AG09319 (cell line): Measurements from ENCODE around the gene VSTM4.

Experiments used
- DNase-seq: peaks from one replicate; pipeline ENCODE4 v3.0.0-alpha.2; 2010; ENCODE audit warnings: low read depth; ENCODE audit errors: extremely low read depth
- TF ChIP-seq, protein P1 (sequence below): IDR thresholded peaks from 2 replicates; pipeline ENCODE4 v1.5.1; 2011; ENCODE audit warnings: low read depth, mild to moderate bottlenecking, inconsistent platforms, low read length, moderate library complexity

VSTM4 gene

DNA sequence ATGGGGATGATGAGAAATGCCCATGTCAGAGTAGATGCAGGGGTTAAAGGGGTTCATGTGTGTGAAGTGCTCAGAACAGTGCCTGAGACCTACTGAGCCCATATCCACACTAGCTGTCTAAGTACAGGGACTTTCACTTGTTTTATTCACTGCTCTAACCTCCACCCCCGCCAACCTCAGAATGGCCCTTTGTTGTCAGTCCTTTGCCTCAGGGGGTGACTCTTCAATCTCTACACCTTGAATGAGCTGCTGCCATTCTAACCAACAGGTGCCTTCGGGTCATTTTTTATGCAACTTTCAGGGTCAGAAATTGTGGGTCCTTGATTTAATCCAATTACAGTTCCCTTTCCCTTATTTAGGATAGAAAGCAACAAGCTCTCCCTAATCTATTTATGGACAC is 26.2 kb downstream of the VSTM4 start:
- DNase-seq = no peak
- TF ChIP-seq, protein P1, sequence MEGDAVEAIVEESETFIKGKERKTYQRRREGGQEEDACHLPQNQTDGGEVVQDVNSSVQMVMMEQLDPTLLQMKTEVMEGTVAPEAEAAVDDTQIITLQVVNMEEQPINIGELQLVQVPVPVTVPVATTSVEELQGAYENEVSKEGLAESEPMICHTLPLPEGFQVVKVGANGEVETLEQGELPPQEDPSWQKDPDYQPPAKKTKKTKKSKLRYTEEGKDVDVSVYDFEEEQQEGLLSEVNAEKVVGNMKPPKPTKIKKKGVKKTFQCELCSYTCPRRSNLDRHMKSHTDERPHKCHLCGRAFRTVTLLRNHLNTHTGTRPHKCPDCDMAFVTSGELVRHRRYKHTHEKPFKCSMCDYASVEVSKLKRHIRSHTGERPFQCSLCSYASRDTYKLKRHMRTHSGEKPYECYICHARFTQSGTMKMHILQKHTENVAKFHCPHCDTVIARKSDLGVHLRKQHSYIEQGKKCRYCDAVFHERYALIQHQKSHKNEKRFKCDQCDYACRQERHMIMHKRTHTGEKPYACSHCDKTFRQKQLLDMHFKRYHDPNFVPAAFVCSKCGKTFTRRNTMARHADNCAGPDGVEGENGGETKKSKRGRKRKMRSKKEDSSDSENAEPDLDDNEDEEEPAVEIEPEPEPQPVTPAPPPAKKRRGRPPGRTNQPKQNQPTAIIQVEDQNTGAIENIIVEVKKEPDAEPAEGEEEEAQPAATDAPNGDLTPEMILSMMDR = no peak

DNA sequence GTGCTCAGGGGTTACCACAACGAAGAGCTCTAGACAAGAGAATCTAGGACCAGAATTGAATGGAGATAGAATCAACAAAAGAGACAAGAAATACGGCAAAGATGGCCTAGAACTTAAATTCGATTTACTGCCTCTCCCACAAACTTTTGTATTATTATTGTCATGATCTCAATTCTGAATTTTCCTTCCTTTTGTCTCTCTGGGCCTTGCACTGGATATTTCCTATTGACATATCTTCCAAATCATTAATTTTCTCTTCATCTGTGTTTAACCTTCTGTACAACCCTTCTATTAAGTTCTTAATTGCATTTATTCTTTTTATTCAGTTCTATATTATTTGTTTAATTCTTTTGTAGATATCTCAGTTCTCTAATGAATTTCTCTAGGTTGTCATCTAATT is 28.4 kb downstream of the VSTM4 start:
- no peak for DNase-seq
- TF ChIP-seq, protein P1 = no peak

DNA sequence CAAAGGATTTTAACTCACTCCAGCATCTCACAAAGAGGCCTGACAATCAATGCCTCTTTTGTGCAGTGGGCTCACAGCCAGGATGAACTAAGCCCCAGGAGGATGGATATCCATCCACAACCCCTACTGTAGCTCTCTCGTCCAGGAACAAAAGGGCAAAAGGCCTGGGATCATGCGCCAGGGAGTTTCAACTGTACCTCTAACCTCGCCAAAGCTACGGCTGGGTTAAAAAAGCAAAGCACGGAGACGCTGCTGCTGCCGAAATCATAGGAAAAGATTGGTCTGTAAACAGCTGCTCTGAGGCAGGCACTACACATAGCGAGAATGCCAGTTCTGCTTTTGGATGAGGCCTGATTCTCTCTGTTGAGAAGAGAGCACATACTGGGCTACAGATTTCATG is 32.1 kb downstream of the VSTM4 start:
- TF ChIP-seq, protein P1 = no peak
- DNase-seq = no peak

DNA sequence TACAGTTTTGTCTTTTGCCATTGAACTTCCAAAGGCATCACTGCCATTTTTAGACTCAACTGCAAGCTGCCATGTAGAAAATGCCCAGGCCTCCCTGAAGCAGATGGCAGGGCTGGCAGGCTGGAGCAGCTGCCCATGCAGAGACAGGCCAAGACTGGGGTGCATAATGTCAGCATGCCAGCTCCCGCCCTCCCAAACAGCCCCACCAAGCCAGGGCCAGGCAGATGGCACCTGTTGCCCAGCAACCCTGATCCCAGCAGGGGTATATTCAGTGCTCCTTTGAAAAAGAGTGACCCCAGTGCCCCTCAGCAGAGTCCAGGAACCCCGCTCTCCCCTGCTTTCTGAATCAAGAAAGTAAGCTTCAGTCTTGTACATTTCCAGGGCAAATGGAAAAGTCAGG is 32.6 kb downstream of the VSTM4 start:
- DNase-seq = no peak
- TF ChIP-seq, protein P1 = no peak

DNA sequence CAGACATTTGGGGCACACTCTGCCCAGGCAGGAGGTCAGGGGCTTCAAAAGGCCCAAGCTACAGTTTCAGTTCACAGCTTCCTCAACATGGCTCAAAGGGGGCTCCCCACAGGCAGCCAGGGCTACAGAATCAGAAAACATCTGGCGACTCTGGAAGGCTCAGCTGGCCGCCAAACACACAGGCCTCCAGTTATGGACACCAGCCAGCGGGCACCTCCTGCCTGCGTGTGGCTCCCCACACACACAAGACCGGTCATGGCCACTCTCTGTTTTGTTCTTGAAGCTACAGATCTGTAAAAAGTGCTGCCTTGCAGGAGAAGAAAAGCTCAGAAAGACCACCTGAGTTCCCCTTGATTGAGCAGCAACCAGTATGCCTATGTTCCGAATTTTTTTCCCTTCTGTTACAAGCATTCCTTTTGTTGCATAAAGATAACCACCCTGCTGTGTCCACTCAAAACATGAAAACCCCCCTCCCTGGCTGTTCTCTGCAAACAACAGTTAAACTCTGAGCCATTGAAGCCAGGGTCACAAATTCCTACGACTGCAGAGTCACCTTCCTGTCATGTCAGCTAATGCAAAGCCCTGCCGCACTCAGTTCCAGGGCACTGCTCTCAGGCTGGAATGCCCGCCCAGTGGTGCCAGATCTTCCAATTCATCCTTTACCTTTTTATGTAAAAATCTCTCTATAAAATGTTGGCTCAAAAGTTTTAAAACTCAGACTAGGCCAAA is 33.6 kb downstream of the VSTM4 start:
- TF ChIP-seq, protein P1 = no peak
- DNase-seq = no peak

DNA sequence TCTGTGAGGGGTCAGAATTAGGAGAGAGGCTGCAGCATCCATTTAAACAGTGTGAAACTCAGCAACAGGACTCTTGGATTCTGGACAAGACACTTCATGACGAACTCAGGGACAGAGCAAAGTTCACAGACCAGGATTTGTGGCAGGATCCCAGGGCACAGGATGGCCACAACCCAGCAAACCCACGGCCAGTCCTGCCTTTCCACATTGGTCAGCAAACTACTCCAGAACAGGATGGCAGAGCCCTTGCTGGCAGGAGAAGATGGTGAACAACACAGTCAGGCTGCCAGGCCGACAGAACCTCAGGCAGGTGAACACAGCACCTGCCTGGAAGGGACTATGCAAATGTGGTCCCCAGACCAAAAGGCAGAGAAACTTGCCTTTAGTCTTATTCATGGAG is 34.4 kb downstream of the VSTM4 start:
- no peak for DNase-seq
- TF ChIP-seq, protein P1 = no peak

DNA sequence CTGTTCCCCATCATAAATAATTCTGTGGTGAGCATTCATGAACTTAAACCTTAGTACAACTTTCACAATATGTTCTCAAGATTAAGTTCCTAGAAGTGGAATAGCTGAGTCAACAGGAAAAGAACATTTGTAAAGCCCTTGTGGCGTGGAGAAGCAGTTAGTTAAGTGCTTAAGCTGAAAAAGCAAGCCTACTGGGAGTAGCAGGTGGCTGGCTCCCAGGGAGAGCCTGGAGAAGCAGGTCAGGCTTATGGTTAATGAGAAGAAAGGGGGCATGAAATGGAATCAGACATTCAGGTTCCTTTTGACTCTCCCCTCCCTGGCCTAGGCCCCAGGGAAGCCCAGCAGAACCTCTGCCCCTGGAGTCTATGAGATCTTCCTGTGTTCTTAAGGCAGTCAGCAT is 35.3 kb downstream of the VSTM4 start:
- TF ChIP-seq, protein P1 = no peak
- no peak for DNase-seq
